K562 (cell line): ENCODE measurements around the gene FGFRL1. TPM values are rescaled to one million over a fixed set of nuclear protein-coding genes. Genes with fewer than 3 reads are reported as not detected.

Experiments
- ADNP ChIP-seq: fragments of 200-800 bp; sonication (Bioruptor generic); IDR thresholded peaks from 2 replicates; pipeline ENCODE4 v1.6.1; 2016; ENCODE audit warnings: missing genetic modification characterization, missing compliant biosample characterization
- CCNT2 ChIP-seq: IDR thresholded peaks from 2 replicates; pipeline ENCODE4 v1.6.1; 2011; ENCODE audit warnings: borderline replicate concordance, low read depth, mild to moderate bottlenecking, moderate library complexity, mixed read lengths, low read length; ENCODE audit not compliant: insufficient read length; ENCODE audit errors: extremely low read depth
- EHMT2 ChIP-seq: fragments of 450-650 bp; IDR thresholded peaks from 2 replicates; pipeline ENCODE4 v1.6.1; 2018; ENCODE audit warnings: antibody characterized with exemption
- KHSRP ChIP-seq: fragments of 450-650 bp; IDR thresholded peaks from 2 replicates; pipeline ENCODE4 v1.6.1; 2017
- L3MBTL2 ChIP-seq: fragments of 450-650 bp; IDR thresholded peaks from 2 replicates; pipeline ENCODE4 v1.6.1; 2016; ENCODE audit warnings: mild to moderate bottlenecking, moderate library complexity
- POLR2A ChIP-seq: fragments of 450-650 bp; conservative IDR thresholded peaks from 2 replicates; pipeline ENCODE4 v1.6.1; 2016
- POLR2G ChIP-seq: fragments of 200-400 bp; formaldehyde crosslinking; IDR thresholded peaks from 2 replicates; pipeline ENCODE4 v1.6.1; 2017; ENCODE audit warnings: low read depth, mild to moderate bottlenecking, antibody characterized with exemption, low read length, moderate library complexity
- RBM14 ChIP-seq: fragments of 200-400 bp; formaldehyde crosslinking; IDR thresholded peaks from 2 replicates; pipeline ENCODE4 v1.6.1; 2018; ENCODE audit warnings: low read depth, mild to moderate bottlenecking, low read length, moderate library complexity, borderline replicate concordance; ENCODE audit not compliant: insufficient read depth
- TBL1XR1 ChIP-seq, 2 experiments: IDR thresholded peaks; 2 replicates each; pipeline ENCODE4 v1.6.1; 2012; ENCODE audit warnings: improper control_type of control experiment in 2 of 2, low read length in 2 of 2, mild to moderate bottlenecking in 1 of 2
- ZBTB1 ChIP-seq: sonication (generic); formaldehyde crosslinking; IDR thresholded peaks from 2 replicates; pipeline ENCODE4 v1.8.1; 2023; ENCODE audit warnings: missing genetic modification reagents, low read depth, mild to moderate bottlenecking, borderline replicate concordance
- ZC3H11A ChIP-seq: IDR thresholded peaks from 2 replicates; pipeline ENCODE4 v1.6.1; 2012; ENCODE audit warnings: low read depth, low read length, improper control_type of control experiment
- ZNF668 ChIP-seq: fragments of 250-450 bp; sonication (Bioruptor Pico); IDR thresholded peaks from 2 replicates; pipeline ENCODE4 v1.8.0; 2022; ENCODE audit warnings: mild to moderate bottlenecking, inconsistent platforms
- polyA plus RNA-seq, 8 experiments: library from polyadenylated mRNA; depleted of rRNA in 4 of 8; stranded (reverse) in 5 of 8; unstranded in 3 of 8; fragments of >200 nt; fragmentation: Nextera tagmentation in 2 of 8; fragmentation: Illumina TruSeq in 1 of 8; extraction: Ambion mirVana in 2 of 8; extraction: Trizol in 1 of 8; gene quantifications; 2 replicates each; pipeline versions ENCODE4 v1.2.1 to v1.2.3, GENCODE V29; 2011 to 2014; ENCODE audit warnings: inconsistent platforms in 1 of 8, missing spikeins in 1 of 8
- total RNA-seq, 7 experiments: library from RNA; depleted of rRNA in 6 of 7; stranded (reverse); fragments of >200 nt in 6 of 7; fragmentation: Illumina TruSeq in 2 of 7; extraction: Trizol in 2 of 7; gene quantifications; 2 replicates each; pipeline versions ENCODE4 v1.2.1 to v1.2.3, GENCODE V29; 2011 to 2021; ENCODE audit warnings: low replicate concordance in 1 of 7
- TF ChIP-seq, protein P1 (sequence below): sonication (generic); formaldehyde crosslinking; IDR thresholded peaks from 2 replicates; pipeline ENCODE4 v1.8.1; 2023; ENCODE audit warnings: mild to moderate bottlenecking, missing genetic modification reagents
- TF ChIP-seq, protein P2 (sequence below): fragments of 250-450 bp; sonication (Bioruptor Pico); IDR thresholded peaks from 2 replicates; pipeline ENCODE4 v1.4.0; 2020
- TF ChIP-seq, protein P3 (sequence below): sonication (generic); formaldehyde crosslinking; IDR thresholded peaks from 2 replicates; pipeline ENCODE4 v1.8.0; 2023; ENCODE audit warnings: missing genetic modification reagents, mild to moderate bottlenecking, borderline replicate concordance
- TF ChIP-seq, protein P4 (sequence below), 2 experiments: IDR thresholded peaks; 2 replicates each; pipeline ENCODE4 v1.6.1; 2012; ENCODE audit warnings: improper control_type of control experiment in 2 of 2, low read depth in 2 of 2, low read length in 2 of 2, borderline replicate concordance in 1 of 2

Gene FGFRL1
- total and polyA plus RNA-seq, 9 of the 15 experiments (the other 6 are each of a cell fraction or from before 2014, with no cell fraction given), result 0.34 to 49.9 (median 14.6) TPM

DNA sequence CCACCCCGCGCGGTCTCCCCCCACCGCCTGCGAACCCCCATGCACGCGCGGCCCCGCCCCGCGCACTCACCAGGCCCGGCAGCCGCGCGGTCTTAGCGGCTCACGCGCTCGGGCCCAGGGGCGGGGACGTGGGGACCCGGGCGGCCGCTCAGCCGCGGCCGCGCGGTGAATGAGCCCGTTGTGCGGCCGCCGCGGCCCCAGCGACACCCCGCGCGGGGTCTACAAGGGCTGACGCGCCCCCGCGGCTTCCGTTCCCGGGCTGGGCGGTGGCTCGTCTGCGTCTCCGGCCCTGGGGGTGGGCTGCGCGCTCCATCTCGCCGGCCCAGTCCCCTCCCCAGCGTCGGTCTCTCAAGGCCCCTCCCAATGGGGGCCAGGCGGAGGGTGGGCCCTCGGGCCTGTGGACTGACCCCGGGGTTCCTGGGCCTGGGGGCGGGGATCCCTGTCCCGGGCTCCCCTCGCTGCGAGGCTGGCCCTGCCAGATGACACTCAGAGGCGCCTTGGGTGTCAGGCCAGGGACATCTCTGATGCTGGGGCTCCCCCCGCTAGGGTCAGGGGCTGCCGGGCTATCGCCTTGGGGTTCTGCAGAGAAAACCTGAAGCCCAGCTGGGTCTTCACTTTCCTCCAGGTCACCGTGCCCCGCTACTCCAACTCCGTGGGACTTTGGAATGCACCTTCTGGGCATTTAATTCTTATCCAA lies 13.9 kb upstream of the FGFRL1 start (continued):
- TF ChIP-seq CCNT2 (peak; percentile 79), EHMT2 (no peak), ZBTB1 (peak; percentile 38; the same call in 1 of the 2 replicates), RBM14 (0 out of 2 replicates have a peak, but pooled peaks have one; percentile 37), TBL1XR1 (IDR thresholded peaks at IDR 0.05; ENCODE audit: low read length in 2 of 2) (no peak), POLR2G (peak; percentile 83), ZNF668 (CRISPR knock-in tag) (no peak), ZC3H11A (no peak), POLR2A (no peak; the same call in 1 of the 2 replicates), KHSRP (no peak), ADNP (tag) (no peak), L3MBTL2 (peak; percentile 60; the same call in 1 of the 2 replicates)
- TF ChIP-seq, protein P1, sequence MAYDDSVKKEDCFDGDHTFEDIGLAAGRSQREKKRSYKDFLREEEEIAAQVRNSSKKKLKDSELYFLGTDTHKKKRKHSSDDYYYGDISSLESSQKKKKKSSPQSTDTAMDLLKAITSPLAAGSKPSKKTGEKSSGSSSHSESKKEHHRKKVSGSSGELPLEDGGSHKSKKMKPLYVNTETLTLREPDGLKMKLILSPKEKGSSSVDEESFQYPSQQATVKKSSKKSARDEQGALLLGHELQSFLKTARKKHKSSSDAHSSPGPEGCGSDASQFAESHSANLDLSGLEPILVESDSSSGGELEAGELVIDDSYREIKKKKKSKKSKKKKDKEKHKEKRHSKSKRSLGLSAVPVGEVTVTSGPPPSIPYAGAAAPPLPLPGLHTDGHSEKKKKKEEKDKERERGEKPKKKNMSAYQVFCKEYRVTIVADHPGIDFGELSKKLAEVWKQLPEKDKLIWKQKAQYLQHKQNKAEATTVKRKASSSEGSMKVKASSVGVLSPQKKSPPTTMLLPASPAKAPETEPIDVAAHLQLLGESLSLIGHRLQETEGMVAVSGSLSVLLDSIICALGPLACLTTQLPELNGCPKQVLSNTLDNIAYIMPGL (CRISPR knock-in tag), result no peak
- TF ChIP-seq, protein P2, sequence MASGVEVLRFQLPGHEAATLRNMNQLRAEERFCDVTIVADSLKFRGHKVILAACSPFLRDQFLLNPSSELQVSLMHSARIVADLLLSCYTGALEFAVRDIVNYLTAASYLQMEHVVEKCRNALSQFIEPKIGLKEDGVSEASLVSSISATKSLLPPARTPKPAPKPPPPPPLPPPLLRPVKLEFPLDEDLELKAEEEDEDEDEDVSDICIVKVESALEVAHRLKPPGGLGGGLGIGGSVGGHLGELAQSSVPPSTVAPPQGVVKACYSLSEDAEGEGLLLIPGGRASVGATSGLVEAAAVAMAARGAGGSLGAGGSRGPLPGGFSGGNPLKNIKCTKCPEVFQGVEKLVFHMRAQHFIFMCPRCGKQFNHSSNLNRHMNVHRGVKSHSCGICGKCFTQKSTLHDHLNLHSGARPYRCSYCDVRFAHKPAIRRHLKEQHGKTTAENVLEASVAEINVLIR (CRISPR knock-in tag), result no peak
- TF ChIP-seq, protein P3, sequence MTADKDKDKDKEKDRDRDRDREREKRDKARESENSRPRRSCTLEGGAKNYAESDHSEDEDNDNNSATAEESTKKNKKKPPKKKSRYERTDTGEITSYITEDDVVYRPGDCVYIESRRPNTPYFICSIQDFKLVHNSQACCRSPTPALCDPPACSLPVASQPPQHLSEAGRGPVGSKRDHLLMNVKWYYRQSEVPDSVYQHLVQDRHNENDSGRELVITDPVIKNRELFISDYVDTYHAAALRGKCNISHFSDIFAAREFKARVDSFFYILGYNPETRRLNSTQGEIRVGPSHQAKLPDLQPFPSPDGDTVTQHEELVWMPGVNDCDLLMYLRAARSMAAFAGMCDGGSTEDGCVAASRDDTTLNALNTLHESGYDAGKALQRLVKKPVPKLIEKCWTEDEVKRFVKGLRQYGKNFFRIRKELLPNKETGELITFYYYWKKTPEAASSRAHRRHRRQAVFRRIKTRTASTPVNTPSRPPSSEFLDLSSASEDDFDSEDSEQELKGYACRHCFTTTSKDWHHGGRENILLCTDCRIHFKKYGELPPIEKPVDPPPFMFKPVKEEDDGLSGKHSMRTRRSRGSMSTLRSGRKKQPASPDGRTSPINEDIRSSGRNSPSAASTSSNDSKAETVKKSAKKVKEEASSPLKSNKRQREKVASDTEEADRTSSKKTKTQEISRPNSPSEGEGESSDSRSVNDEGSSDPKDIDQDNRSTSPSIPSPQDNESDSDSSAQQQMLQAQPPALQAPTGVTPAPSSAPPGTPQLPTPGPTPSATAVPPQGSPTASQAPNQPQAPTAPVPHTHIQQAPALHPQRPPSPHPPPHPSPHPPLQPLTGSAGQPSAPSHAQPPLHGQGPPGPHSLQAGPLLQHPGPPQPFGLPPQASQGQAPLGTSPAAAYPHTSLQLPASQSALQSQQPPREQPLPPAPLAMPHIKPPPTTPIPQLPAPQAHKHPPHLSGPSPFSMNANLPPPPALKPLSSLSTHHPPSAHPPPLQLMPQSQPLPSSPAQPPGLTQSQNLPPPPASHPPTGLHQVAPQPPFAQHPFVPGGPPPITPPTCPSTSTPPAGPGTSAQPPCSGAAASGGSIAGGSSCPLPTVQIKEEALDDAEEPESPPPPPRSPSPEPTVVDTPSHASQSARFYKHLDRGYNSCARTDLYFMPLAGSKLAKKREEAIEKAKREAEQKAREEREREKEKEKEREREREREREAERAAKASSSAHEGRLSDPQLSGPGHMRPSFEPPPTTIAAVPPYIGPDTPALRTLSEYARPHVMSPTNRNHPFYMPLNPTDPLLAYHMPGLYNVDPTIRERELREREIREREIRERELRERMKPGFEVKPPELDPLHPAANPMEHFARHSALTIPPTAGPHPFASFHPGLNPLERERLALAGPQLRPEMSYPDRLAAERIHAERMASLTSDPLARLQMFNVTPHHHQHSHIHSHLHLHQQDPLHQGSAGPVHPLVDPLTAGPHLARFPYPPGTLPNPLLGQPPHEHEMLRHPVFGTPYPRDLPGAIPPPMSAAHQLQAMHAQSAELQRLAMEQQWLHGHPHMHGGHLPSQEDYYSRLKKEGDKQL (CRISPR knock-in tag), result 0 out of 2 replicates have a peak, but pooled peaks have one; percentile 45
- TF ChIP-seq, protein P4, sequence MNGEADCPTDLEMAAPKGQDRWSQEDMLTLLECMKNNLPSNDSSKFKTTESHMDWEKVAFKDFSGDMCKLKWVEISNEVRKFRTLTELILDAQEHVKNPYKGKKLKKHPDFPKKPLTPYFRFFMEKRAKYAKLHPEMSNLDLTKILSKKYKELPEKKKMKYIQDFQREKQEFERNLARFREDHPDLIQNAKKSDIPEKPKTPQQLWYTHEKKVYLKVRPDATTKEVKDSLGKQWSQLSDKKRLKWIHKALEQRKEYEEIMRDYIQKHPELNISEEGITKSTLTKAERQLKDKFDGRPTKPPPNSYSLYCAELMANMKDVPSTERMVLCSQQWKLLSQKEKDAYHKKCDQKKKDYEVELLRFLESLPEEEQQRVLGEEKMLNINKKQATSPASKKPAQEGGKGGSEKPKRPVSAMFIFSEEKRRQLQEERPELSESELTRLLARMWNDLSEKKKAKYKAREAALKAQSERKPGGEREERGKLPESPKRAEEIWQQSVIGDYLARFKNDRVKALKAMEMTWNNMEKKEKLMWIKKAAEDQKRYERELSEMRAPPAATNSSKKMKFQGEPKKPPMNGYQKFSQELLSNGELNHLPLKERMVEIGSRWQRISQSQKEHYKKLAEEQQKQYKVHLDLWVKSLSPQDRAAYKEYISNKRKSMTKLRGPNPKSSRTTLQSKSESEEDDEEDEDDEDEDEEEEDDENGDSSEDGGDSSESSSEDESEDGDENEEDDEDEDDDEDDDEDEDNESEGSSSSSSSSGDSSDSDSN (IDR thresholded peaks at IDR 0.05; ENCODE audit: borderline replicate concordance in 1 of 2, low read depth in 2 of 2, low read length in 2 of 2), result 0 out of 4 replicates have a peak, but pooled peaks of 1 of the 2 experiments have one; percentile 62
